Heart right ventricle (tissue), 16 donors: ENCODE results near the gene RNF183. TPM values are rescaled to one million over a fixed set of nuclear protein-coding genes. Genes with fewer than 3 reads are reported as not detected.
A peak's percentile ranks its signal among the peaks of the same experiment; 100 is the strongest.

ENCODE experiments used
- ATAC-seq, 8 donors: fragments of 200-7000 bp; cut with Tn5 transposase; one replicate each; pipeline ENCODE4 v1.9.1; 2020; ENCODE audit warnings: mild to moderate bottlenecking in 8 of 8, moderate library complexity in 8 of 8, moderate number of reproducible peaks in 1 of 8
- DNase-seq, 2 donors: peaks; one replicate each; pipeline ENCODE4 v3.0.0-alpha.2; 2020
- H3K27ac ChIP-seq, 10 donors: fragments of 200-600 bp; sonication (generic) in 2 of 10; one replicate each; pipeline versions ENCODE4 v1.5.0 to v1.8.0; 2020 to 2022; ENCODE audit warnings: mild to moderate bottlenecking in 3 of 10
- H3K27me3 ChIP-seq, 7 donors: fragments of 200-600 bp; one replicate each; pipeline ENCODE4 v1.8.0; 2021 to 2022; ENCODE audit warnings: mild to moderate bottlenecking in 2 of 7
- H3K36me3 ChIP-seq, 9 donors: fragments of 200-600 bp; sonication (generic) in 1 of 9; one replicate each; pipeline versions ENCODE4 v1.5.0 to v1.8.0; 2020 to 2022; ENCODE audit warnings: mild to moderate bottlenecking in 2 of 9
- H3K4me1 ChIP-seq, 9 donors: fragments of 200-600 bp; sonication (generic) in 1 of 9; one replicate each; pipeline versions ENCODE4 v1.5.0 to v1.8.0; 2020 to 2022; ENCODE audit warnings: mild to moderate bottlenecking in 4 of 9
- H3K4me3 ChIP-seq, 10 donors: fragments of 200-600 bp; sonication (generic) in 2 of 10; one replicate each; pipeline versions ENCODE4 v1.5.0 to v1.8.0; 2020 to 2022; ENCODE audit warnings: mild to moderate bottlenecking in 7 of 10, moderate library complexity in 2 of 10
- H3K9me3 ChIP-seq, 11 donors: fragments of 200-600 bp in 10 of 11; sonication (generic) in 2 of 11; one replicate each; pipeline versions ENCODE4 v1.5.0 to v1.8.0; 2013 to 2022; ENCODE audit warnings: mild to moderate bottlenecking in 2 of 11, control low read depth in 1 of 11, moderate library complexity in 1 of 11
- WGBS, 2 donors: extraction: QIAGEN DNeasy Blood & Tissue Kit; methylation state at CpG; one replicate each; pipeline ENCODE4 v1.1.7; 2013; ENCODE audit warnings: inconsistent platforms in 1 of 2; 5-methylcytosine and 5-hydroxymethylcytosine counted together
- intact Hi-C, 10 donors: fragments of 100-400 bp; cut with DNase I; formaldehyde crosslinking; loops; one replicate each; pipeline versions ENCODE4 v1.11.1 to v1.14.2; 2022
- polyA plus RNA-seq, 2 donors: library from polyadenylated mRNA; stranded (reverse); fragments of 200-250 nt; gene quantifications; one replicate each; pipeline ENCODE4 v1.2.3, GENCODE V29; 2013
- total RNA-seq, 10 donors: library from RNA; stranded (reverse); fragmentation: NEBNext Ultra II Directional in 3 of 10; extraction: Animal tissue kit (Norgen Biotek cat#: 25700) in 3 of 10; gene quantifications; one replicate each; pipeline versions ENCODE4 v1.2.1 to v1.2.4, GENCODE V29; 2021 to 2023
- TF ChIP-seq, protein P1 (sequence below), 9 donors: fragments of 200-600 bp; sonication (generic) in 2 of 9; IDR thresholded peaks; one replicate each; pipeline versions ENCODE4 v1.5.0 to v1.8.0; 2021 to 2022; ENCODE audit warnings: antibody characterized with exemption in 9 of 9, mild to moderate bottlenecking in 5 of 9, moderate library complexity in 1 of 9
- donor health status: Arrhythmogenic right ventricular cardiomyopathy.
- donor health status: ischemic (EF 13 %, LVEDD 7.1; RV severe dilation, severe dysfunction).
- donor health status: healthy with polysubstance abuse.
- donor health status: DM: no; HTN: yes; CAD: no.
- donor health status: DM: no; HTN: no; CAD: no.
- donor health status: ischemic (EF 25% LVEDD 6.9; RV normal size, moderate dysfunction).
- donor health status: ischemic (EF 25% LVEDD 5.7; RV mildly dilated, moderate dysfunction).
- donor health status: healthy.
- donor health status: DM: yes; HTN: yes; CAD: no.
- donor health status: Ischemic cardiomyopathy.
- donor health status: ischemic (EF 35%, LVEDD 5.7; RV mildly dilated, moderate dysfunction).
- donor health status: nonischemic (EF 11% LVEDD 7.7; RV severe dilation, severe dysfunction).
- donor health status: DM: yes; HTN: yes; CAD: no.
- donor health status: PGD.
- donor health status: ischemic (EF 29% LVEDD 5.4; RV normal size, mild dysfunction).
- donor health status: nonischemic (EF 23%, LVEDD 6.1; RV moderate dilation, normal function).

Gene RNF183
- total and polyA plus RNA-seq, 12 donors: 0.03 to 0.53 TPM; not detected in 10

DNA sequence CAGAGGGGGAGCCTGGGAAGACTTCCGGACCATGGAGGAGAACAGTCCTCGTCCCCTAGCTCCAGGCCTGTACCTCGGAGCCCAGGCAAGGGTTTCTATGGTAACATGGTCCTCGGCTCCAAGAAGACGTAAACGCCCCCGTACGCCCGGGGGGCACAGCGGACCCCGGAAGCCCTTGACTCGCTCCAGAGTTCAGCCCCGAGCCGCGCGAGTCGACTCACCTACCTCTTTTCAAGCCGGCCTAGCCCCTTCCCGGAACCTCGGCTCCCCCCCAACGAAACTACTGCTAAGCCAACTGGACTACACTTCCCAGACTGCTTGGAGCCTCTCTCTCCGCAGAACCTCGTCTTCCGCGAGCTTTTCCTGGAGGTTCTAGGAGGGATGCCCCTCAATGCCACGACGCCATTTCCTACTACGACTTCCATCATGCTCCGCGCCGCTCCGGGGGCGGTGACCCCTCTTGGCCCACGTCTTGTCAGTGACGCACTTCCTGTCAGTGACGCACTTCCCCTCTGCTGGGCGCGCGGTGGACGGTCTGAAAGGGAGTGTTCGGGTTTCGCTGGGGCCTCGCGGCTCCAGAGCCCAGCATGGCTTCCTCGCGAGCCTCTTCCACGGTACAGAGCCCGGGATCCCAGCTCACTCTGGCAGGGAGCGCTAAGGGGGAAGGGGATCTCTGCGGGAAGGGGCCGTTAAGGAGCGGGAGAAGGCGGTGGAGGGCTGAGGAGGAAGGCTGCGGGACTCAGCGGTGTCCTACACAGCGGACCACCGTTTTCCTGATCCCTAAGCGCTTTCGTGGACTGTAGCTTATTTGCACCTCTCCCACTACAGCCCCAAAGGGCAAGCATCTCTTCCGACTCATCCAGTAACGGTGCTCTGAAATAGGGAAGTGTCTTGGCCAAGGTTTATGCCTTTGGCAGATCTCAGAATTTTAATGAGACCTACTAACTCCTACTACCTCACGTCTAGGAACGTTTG, 27.7 kb downstream of the RNF183 start, which contains the start of the genes CDC26 and PRPF4:
Gene CDC26 (minus strand): TSS at position 416 of the 975 bp plus-strand sequence. CDS start 3,065 bp downstream, outside the sequence.
Gene PRPF4 (plus strand): TSS at position 502 of the 975 bp plus-strand sequence. CDS start 86 bp downstream, at position 588.
- H3K4me1 ChIP-seq: peaks cover 5 to 50% (median 23%) of the 10 kb centered on the region in 9 donors
- ATAC-seq: peak; percentile 98 to 99 (median 98)
- peak within 1 kb of the TSS; percentile 36 to 89 (median 78) for H3K4me3 ChIP-seq
- no peaks in the 10 kb centered on the region for H3K9me3 ChIP-seq
- TF ChIP-seq, protein P1, sequence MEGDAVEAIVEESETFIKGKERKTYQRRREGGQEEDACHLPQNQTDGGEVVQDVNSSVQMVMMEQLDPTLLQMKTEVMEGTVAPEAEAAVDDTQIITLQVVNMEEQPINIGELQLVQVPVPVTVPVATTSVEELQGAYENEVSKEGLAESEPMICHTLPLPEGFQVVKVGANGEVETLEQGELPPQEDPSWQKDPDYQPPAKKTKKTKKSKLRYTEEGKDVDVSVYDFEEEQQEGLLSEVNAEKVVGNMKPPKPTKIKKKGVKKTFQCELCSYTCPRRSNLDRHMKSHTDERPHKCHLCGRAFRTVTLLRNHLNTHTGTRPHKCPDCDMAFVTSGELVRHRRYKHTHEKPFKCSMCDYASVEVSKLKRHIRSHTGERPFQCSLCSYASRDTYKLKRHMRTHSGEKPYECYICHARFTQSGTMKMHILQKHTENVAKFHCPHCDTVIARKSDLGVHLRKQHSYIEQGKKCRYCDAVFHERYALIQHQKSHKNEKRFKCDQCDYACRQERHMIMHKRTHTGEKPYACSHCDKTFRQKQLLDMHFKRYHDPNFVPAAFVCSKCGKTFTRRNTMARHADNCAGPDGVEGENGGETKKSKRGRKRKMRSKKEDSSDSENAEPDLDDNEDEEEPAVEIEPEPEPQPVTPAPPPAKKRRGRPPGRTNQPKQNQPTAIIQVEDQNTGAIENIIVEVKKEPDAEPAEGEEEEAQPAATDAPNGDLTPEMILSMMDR (IDR thresholded peaks at IDR 0.05): no peak
- peak; percentile 96 to 98 for DNase-seq
- WGBS, 2 donors: 0 to 1% methylated on average over 63 of the region's 63 CpGs
- H3K27me3 ChIP-seq: no peaks in the 10 kb centered on the region
- intact Hi-C loops: loop anchor here in 9 of 10 donors (2.0 to 10.0 kb wide), 9 partner anchors 53 to 383 kb away; partner anchors contain the start of genes ALAD (in 7 of the 9), FKBP15 (in 3 of the 9) and SLC31A1 (in 3 of the 9)
- peaks cover 0 to 71% (median 41%) of the 10 kb centered on the region in 9 donors for H3K36me3 ChIP-seq
- H3K27ac ChIP-seq: peak within 1 kb of the TSS; percentile 63 to 95 (median 90)

GRCh38 chr9:113274474-113275156, 28.6 kb downstream of the RNF183 start:
- DNase-seq (peak in 1 of 2 donors; percentile 36), ATAC-seq (peak in 5 of 8 donors; percentile 25 to 69 (median 43))
- H3K27ac ChIP-seq: peak overlapping the region; percentile 63 to 95 (median 90)
- TF ChIP-seq, protein P1 (IDR thresholded peaks at IDR 0.05): peak; percentile 49 to 81 (median 67)
- WGBS, 2 donors: 0 to 1% methylated on average over 15 of the region's 15 CpGs
- peaks cover 0 to 71% (median 41%) of the 10 kb centered on the region in 9 donors for H3K36me3 ChIP-seq
- H3K4me1 ChIP-seq: peaks cover 5 to 50% (median 23%) of the 10 kb centered on the region in 9 donors
- intact Hi-C loops: loop anchor here in 9 of 10 donors (2.0 to 10.0 kb wide), 11 partner anchors 52 to 384 kb away; partner anchors contain the start of genes ALAD (in 7 of the 9), FKBP15 (in 3 of the 9) and SLC31A1 (in 3 of the 9)
- no peaks in the 10 kb centered on the region for H3K27me3 ChIP-seq
- H3K9me3 ChIP-seq: no peaks in the 10 kb centered on the region
- H3K4me3 ChIP-seq: peak overlapping the region; percentile 36 to 89 (median 78)

DNA sequence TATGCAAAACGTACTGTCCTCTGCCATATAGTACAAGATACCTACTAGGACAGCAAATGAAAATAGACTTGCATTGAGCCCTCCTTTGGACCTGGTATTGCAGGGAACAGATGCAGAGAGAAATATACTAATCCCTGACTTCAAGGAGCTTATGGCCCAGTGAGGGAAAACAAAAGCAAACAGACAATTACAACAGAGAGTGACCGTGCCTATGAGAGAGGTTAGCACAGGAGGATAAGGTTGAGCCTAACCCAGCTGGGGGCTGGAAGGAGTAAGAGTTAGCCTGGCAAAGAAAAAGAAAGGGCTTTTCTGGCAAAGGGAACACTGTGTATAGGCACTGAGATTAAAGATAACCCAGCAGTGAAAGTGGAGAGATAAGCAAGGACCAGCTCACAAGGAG, 33.3 kb downstream of the RNF183 start:
- peaks cover 0 to 84% (median 39%) of the 10 kb centered on the region in 9 donors for H3K36me3 ChIP-seq
- TF ChIP-seq, protein P1 (IDR thresholded peaks at IDR 0.05): no peak
- DNase-seq (no peak), ATAC-seq (no peak)
- H3K9me3 ChIP-seq: no peaks in the 10 kb centered on the region
- 91 to 97% methylated on average over 2 of the region's 2 CpGs for WGBS, 2 donors
- peaks cover 0 to 33% (median 10%) of the 10 kb centered on the region in 9 donors for H3K4me1 ChIP-seq
- H3K27ac ChIP-seq: no peak overlapping the region
- intact Hi-C loops: loop anchor here in 9 of 10 donors (5.0 to 10.0 kb wide), 5 partner anchors 135 to 387 kb away; partner anchors contain the start of gene ALAD (in 6 of the 9)
- H3K4me3 ChIP-seq: no peak overlapping the region
- H3K27me3 ChIP-seq: no peaks in the 10 kb centered on the region
